RCC 7860 (cell line): Measurements from ENCODE around the gene CTRB1.

Experiments used
- DNase-seq: peaks from one replicate; pipeline ENCODE4 v3.0.0-alpha.2; 2015; ENCODE audit warnings: low spot score
- FAIRE-seq: peaks from 2 replicates; lab custom pipeline; 2012; peaks lifted over from hg19 to GRCh38; lab: Jason Lieb, UNC

Gene CTRB1

GRCh38 chr16:75251280-75252048 lies 32.7 kb downstream of the CTRB1 start, which contains the start of gene BCAR1:
Gene BCAR1 (minus strand): TSS chr16:75251624. CDS start chr16:75251482, 142 bp downstream.
- FAIRE-seq (no peak), DNase-seq (peak; percentile 72)

GRCh38 chr16:75252049-75252864 lies 33.5 kb downstream of the CTRB1 start:
- FAIRE-seq (no peak), DNase-seq (no peak)

GRCh38 chr16:75252946-75253911 lies 34.4 kb downstream of the CTRB1 start:
- no peak for FAIRE-seq
- no peak for DNase-seq

GRCh38 chr16:75254359-75254837 lies 35.6 kb downstream of the CTRB1 start:
- DNase-seq (peak; percentile 72), FAIRE-seq (peak; percentile 8)

- DNase-seq, result no peak
- no peak for FAIRE-seq
These were observed 37.3 kb downstream of the CTRB1 start for GRCh38 chr16:75256059-75256571.

- FAIRE-seq, result no peak
These were observed 38.0 kb downstream of the CTRB1 start for GRCh38 chr16:75256696-75257343.

GRCh38 chr16:75257886-75258806 lies 39.4 kb downstream of the CTRB1 start:
- no peak for DNase-seq
- no peak for FAIRE-seq

More at GRCh38 chr16:75256696-75257343, 38.0 kb downstream of the CTRB1 start:
- no peak for DNase-seq

- DNase-seq, result no peak
- FAIRE-seq, result no peak
These were observed 40.0 kb downstream of the CTRB1 start for GRCh38 chr16:75258807-75259141.

GRCh38 chr16:75260851-75261589 lies 42.2 kb downstream of the CTRB1 start:
- FAIRE-seq (no peak), DNase-seq (no peak)

- FAIRE-seq (no peak), DNase-seq (no peak)
These were observed 42.8 kb downstream of the CTRB1 start for GRCh38 chr16:75261590-75262078.

GRCh38 chr16:75262104-75262799 lies 43.5 kb downstream of the CTRB1 start:
- FAIRE-seq (no peak), DNase-seq (no peak)

- no peak for FAIRE-seq
These were observed 44.0 kb downstream of the CTRB1 start for GRCh38 chr16:75262800-75263127.

GRCh38 chr16:75263291-75263962 lies 44.6 kb downstream of the CTRB1 start:
- no peak for DNase-seq
- FAIRE-seq, result no peak

More at GRCh38 chr16:75262800-75263127, 44.0 kb downstream of the CTRB1 start:
- no peak for DNase-seq

GRCh38 chr16:75263963-75264445 lies 45.2 kb downstream of the CTRB1 start:
- DNase-seq, result peak; percentile 75
- FAIRE-seq, result peak; percentile 80

GRCh38 chr16:75264457-75264998 lies 45.7 kb downstream of the CTRB1 start:
- DNase-seq, result no peak
- FAIRE-seq, result no peak
